ENCODE data around the gene CASP8. TPM values are rescaled to one million over a fixed set of nuclear protein-coding genes. Genes with fewer than 3 reads are reported as not detected.
A peak's percentile ranks its signal among the peaks of the same experiment; 100 is the strongest.

The CASP8 gene
- total and polyA plus RNA-seq, 2 of the 13 experiments (the other 11 are each of a cell fraction or from before 2014, with no cell fraction given): 25.0 to 52.8 TPM

GRCh38 chr2:201233812-201234662, 26.3 kb upstream of the CASP8 start (continued):
- TF ChIP-seq ATF4 (CRISPR knock-in tag; IDR thresholded peaks at IDR 0.05) (no peak), ZFX (CRISPR knock-in tag; IDR thresholded peaks at IDR 0.05; ENCODE audit: low read depth) (no peak; the same call in 1 of the 2 replicates), PRPF4 (IDR thresholded peaks at IDR 0.05; ENCODE audit: low read depth, low read length, poor library complexity, severe bottlenecking) (no peak), NAIF1 (CRISPR knock-in tag; IDR thresholded peaks at IDR 0.05; ENCODE audit: borderline replicate concordance) (0 out of 2 replicates have a peak, but pooled peaks have one; percentile 7), ARNT2 (CRISPR knock-in tag; IDR thresholded peaks at IDR 0.05; ENCODE audit: low read depth) (peak; percentile 12; the same call in 1 of the 2 replicates), KLF6 (CRISPR knock-in tag; IDR thresholded peaks at IDR 0.05) (no peak), CREB1 (IDR thresholded peaks at IDR 0.05) (no peak), CREB1 (CRISPR knock-in tag; IDR thresholded peaks at IDR 0.05) (no peak), NONO (IDR thresholded peaks at IDR 0.05) (no peak), NONO (CRISPR knock-in tag; conservative IDR thresholded peaks at IDR 0.05) (no peak), ZNF780A (CRISPR knock-in tag; IDR thresholded peaks at IDR 0.05) (peak; percentile 22; the same call in 1 of the 2 replicates), ZNF292 (CRISPR knock-in tag; IDR thresholded peaks at IDR 0.05; ENCODE audit: borderline replicate concordance, low read depth) (no peak), FOXO4 (CRISPR knock-in tag; conservative IDR thresholded peaks at IDR 0.05) (no peak), SNAI1 (CRISPR knock-in tag; IDR thresholded peaks at IDR 0.05; ENCODE audit: borderline replicate concordance) (no peak), ZNF143 (CRISPR knock-in tag; IDR thresholded peaks at IDR 0.05) (peak; percentile 74), ZNF276 (CRISPR knock-in tag; IDR thresholded peaks at IDR 0.05; ENCODE audit: low read depth) (no peak; the same call in 1 of the 2 replicates), ZNF33A (CRISPR knock-in tag; IDR thresholded peaks at IDR 0.05; ENCODE audit: borderline replicate concordance) (no peak), ATF5 (CRISPR knock-in tag; IDR thresholded peaks at IDR 0.05; ENCODE audit: low read depth) (no peak), FLYWCH1 (CRISPR knock-in tag; IDR thresholded peaks at IDR 0.05) (no peak)
- TF ChIP-seq, protein P1, sequence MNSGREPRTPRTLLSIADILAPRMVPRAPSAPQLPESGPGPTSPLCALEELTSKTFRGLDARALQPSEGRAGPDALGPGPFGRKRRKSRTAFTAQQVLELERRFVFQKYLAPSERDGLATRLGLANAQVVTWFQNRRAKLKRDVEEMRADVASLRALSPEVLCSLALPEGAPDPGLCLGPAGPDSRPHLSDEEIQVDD (CRISPR knock-in tag; IDR thresholded peaks at IDR 0.05; ENCODE audit: borderline replicate concordance): no peak
- TF ChIP-seq, protein P2, sequence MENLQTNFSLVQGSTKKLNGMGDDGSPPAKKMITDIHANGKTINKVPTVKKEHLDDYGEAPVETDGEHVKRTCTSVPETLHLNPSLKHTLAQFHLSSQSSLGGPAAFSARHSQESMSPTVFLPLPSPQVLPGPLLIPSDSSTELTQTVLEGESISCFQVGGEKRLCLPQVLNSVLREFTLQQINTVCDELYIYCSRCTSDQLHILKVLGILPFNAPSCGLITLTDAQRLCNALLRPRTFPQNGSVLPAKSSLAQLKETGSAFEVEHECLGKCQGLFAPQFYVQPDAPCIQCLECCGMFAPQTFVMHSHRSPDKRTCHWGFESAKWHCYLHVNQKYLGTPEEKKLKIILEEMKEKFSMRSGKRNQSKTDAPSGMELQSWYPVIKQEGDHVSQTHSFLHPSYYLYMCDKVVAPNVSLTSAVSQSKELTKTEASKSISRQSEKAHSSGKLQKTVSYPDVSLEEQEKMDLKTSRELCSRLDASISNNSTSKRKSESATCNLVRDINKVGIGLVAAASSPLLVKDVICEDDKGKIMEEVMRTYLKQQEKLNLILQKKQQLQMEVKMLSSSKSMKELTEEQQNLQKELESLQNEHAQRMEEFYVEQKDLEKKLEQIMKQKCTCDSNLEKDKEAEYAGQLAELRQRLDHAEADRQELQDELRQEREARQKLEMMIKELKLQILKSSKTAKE (CRISPR knock-in tag; IDR thresholded peaks at IDR 0.05; ENCODE audit: borderline replicate concordance): no peak

Measured in HepG2 (cell line).